ENCODE data around the gene GRID2IP. TPM values are rescaled to one million over a fixed set of nuclear protein-coding genes. Genes with fewer than 3 reads are reported as not detected.

The GRID2IP gene
- total and polyA plus RNA-seq, 2 of the 8 experiments (the other 6 are each of a cell fraction or from before 2014, with no cell fraction given): 0.80 to 1.3 TPM

- no peak overlapping the region for H2AK5ac ChIP-seq (ENCODE audit: low read depth, low read length)
Measured at GRCh38 chr7:6478186-6478585, 73.1 kb downstream of the GRID2IP start.

More at GRCh38 chr7:6478186-6478585, 73.1 kb downstream of the GRID2IP start:
- WGBS, 2 experiments (ENCODE audit: extremely low coverage in 1 of 2, insufficient coverage in 1 of 2, insufficient read length in 1 of 2, insufficient replicate concordance in 2 of 2, low coverage in 1 of 2, low lambda C conversion rate in 2 of 2, missing lambda C conversion rate in 1 of 2): 88% methylated on average over 7 of the region's 7 CpGs; no CpG with 5 or more reads in 1 of the 2 experiments
- no peak for DNase-seq (ENCODE audit: low read depth in 1 of 2, low spot score in 2 of 2)
- no peak overlapping the region for H2BK15ac ChIP-seq (ENCODE audit: low read length)
- POLR2A ChIA-PET (ENCODE audit: partially characterized antibody): interaction anchor here (0.8 to 1.3 kb wide), 2 partner anchors 9 to 10 kb away, joined by 3 to 4 read pairs; no protein-coding TSS in a partner anchor
- no peak overlapping the region for H2BK120ac ChIP-seq (replicated peaks; ENCODE audit: low read depth, low read length)
- no peak overlapping the region for H3K4ac ChIP-seq (replicated peaks; ENCODE audit: insufficient read length, low read depth, low read length)
- H3K79me2 ChIP-seq (ENCODE audit: control insufficient read depth in 1 of 2, insufficient read depth in 2 of 2, low read length in 2 of 2): peaks cover 0 to 85% of the 10 kb centered on the region in 2 experiments; a peak in 3 of 4 replicates
- no peak overlapping the region for H2BK20ac ChIP-seq (ENCODE audit: low read length)
- no peak overlapping the region for H4K8ac ChIP-seq (ENCODE audit: extremely low read depth, insufficient read depth, low read length)
- H4K91ac ChIP-seq (replicated peaks; ENCODE audit: insufficient read length, low read length): no peak overlapping the region
- H3K56ac ChIP-seq (replicated peaks; ENCODE audit: insufficient read length, low read depth, low read length): no peak overlapping the region
- no peak overlapping the region for H2BK5ac ChIP-seq (ENCODE audit: low read depth, low read length)
- FAIRE-seq: no peak
- no peak overlapping the region for H2BK12ac ChIP-seq (ENCODE audit: low read depth, low read length)
- TF ChIP-seq PHF8 (conservative IDR thresholded peaks at IDR 0.05; ENCODE audit: low read depth, low read length): no peak
- no peak for TF ChIP-seq NRF1 (IDR thresholded peaks at IDR 0.05; ENCODE audit: low read depth, low read length)
- TF ChIP-seq TEAD4 (IDR thresholded peaks at IDR 0.05; ENCODE audit: low read depth, low read length): no peak
- no peak for TF ChIP-seq HDAC2 (IDR thresholded peaks at IDR 0.05; ENCODE audit: borderline replicate concordance in 1 of 2, low read depth in 2 of 2, low read length in 2 of 2)
- TF ChIP-seq MAX (IDR thresholded peaks at IDR 0.05): no peak
- TF ChIP-seq POU5F1 (IDR thresholded peaks at IDR 0.05; ENCODE audit: low read depth, low read length): no peak
- CTCF ChIA-PET (ENCODE audit: partially characterized antibody): interaction anchor here (0.6 to 1.4 kb wide), 3 partner anchors 9 to 781 kb away, joined by 3 to 4 read pairs (median 3); no protein-coding TSS in a partner anchor
- H4K20me1 ChIP-seq (replicated peaks in 1 of 2; ENCODE audit: control insufficient read depth in 1 of 2, insufficient read depth in 2 of 2, low read length in 2 of 2): peaks cover 8 to 24% of the 10 kb centered on the region in 2 experiments
- H2AFZ ChIP-seq (ENCODE audit: low read length): no peak overlapping the region
- no peak overlapping the region for H3K23ac ChIP-seq (ENCODE audit: insufficient read length)
- no peak overlapping the region for H3K14ac ChIP-seq (ENCODE audit: insufficient read length)
- H3K27me3 ChIP-seq (replicated peaks in 1 of 4; ENCODE audit: control insufficient read depth in 3 of 4, extremely low read depth in 1 of 4, insufficient read depth in 3 of 4, low read length in 3 of 4): no peaks in the 10 kb centered on the region
- 0 out of 2 replicates have a peak, but pooled peaks cover under 1% of the 10 kb centered on the region for H3K23me2 ChIP-seq (ENCODE audit: low read depth, low read length)
- peaks cover 4% of the 10 kb centered on the region for H3K79me1 ChIP-seq (ENCODE audit: low read depth, low read length)
- no peak overlapping the region for H3K27ac ChIP-seq (ENCODE audit: low read depth, low read length)
- no peaks in the 10 kb centered on the region for H3K9me3 ChIP-seq (ENCODE audit: insufficient read depth in 2 of 2, low read depth in 1 of 2, low read length in 1 of 2)
- H3K9ac ChIP-seq (replicated peaks in 1 of 4; ENCODE audit: extremely low read depth in 1 of 4, low read depth in 3 of 4, low read length in 3 of 4): no peak overlapping the region
- peaks cover 0 to 14% (median 1%) of the 10 kb centered on the region in 4 experiments; a peak in 5 of 8 replicates for H3K36me3 ChIP-seq (ENCODE audit: control insufficient read depth in 2 of 4, insufficient read depth in 4 of 4, low read length in 3 of 4)
- H3K4me3 ChIP-seq (ENCODE audit: extremely low read depth in 1 of 4, insufficient read depth in 2 of 4, low read depth in 3 of 4, low read length in 4 of 4): no peak overlapping the region
- no peak overlapping the region for H3K4me2 ChIP-seq (ENCODE audit: insufficient read depth in 1 of 2, low read depth in 2 of 2, low read length in 2 of 2)
- H4K5ac ChIP-seq (ENCODE audit: insufficient read length, low read depth, low read length): no peak overlapping the region
- no peaks in the 10 kb centered on the region for H3K4me1 ChIP-seq (replicated peaks in 1 of 4; ENCODE audit: control insufficient read depth in 3 of 4, insufficient read depth in 4 of 4, low read length in 3 of 4)
- no peak overlapping the region for H3K18ac ChIP-seq (ENCODE audit: extremely low read depth, low read length)
